H7 (cell line): Measurements from ENCODE around the gene SAMD10. TPM values are rescaled to one million over a fixed set of nuclear protein-coding genes. Genes with fewer than 3 reads are reported as not detected.
A peak's percentile ranks its signal among the peaks of the same experiment; 100 is the strongest.

Experiments used
- DNase-seq: peaks from one replicate; pipeline ENCODE4 v3.0.0; 2012
- H3K27me3 ChIP-seq: 2 replicates; pipeline ENCODE4 v1.6.0; 2011; ENCODE audit warnings: mild to moderate bottlenecking, low read length; ENCODE audit not compliant: control insufficient read depth, insufficient read depth
- H3K36me3 ChIP-seq: replicated peaks from 2 replicates; pipeline ENCODE4 v1.5.1; 2011; ENCODE audit warnings: low read length; ENCODE audit not compliant: control insufficient read depth, insufficient read depth
- H3K4me3 ChIP-seq: 2 replicates; pipeline ENCODE4 v1.5.1; 2011; ENCODE audit warnings: low read depth, mild to moderate bottlenecking, control low read depth, low read length, moderate library complexity; ENCODE audit not compliant: insufficient read depth
- total RNA-seq: library from RNA; depleted of rRNA; stranded (reverse); fragments of >200 nt; shearing (Covaris generic); gene quantifications from 2 replicates; pipeline ENCODE4 v1.2.3, GENCODE V29; 2014

SAMD10 gene
- total RNA-seq, 1 experiment from 2014 or later = 3.8 TPM

- peaks cover 12% of the 10 kb centered on the region for H3K36me3 ChIP-seq
- H3K27me3 ChIP-seq = no peaks in the 10 kb centered on the region
- H3K4me3 ChIP-seq = no peak overlapping the region
- DNase-seq = no peak
Observed at GRCh38 chr20:63946986-63947637, 32.3 kb downstream of the SAMD10 start.

GRCh38 chr20:63945921-63946920 lies 33.2 kb downstream of the SAMD10 start:
- peaks cover 12% of the 10 kb centered on the region for H3K36me3 ChIP-seq

GRCh38 chr20:63945031-63945658 lies 34.3 kb downstream of the SAMD10 start:
- H3K36me3 ChIP-seq = peaks cover 12% of the 10 kb centered on the region

More at GRCh38 chr20:63945921-63946920, 33.2 kb downstream of the SAMD10 start:
- H3K27me3 ChIP-seq = no peaks in the 10 kb centered on the region
- no peak for DNase-seq
- no peak overlapping the region for H3K4me3 ChIP-seq

GRCh38 chr20:63944078-63944941 lies 35.1 kb downstream of the SAMD10 start:
- DNase-seq = no peak
- no peak overlapping the region for H3K4me3 ChIP-seq
- H3K36me3 ChIP-seq = peaks cover 12% of the 10 kb centered on the region
- H3K27me3 ChIP-seq = no peaks in the 10 kb centered on the region

More at GRCh38 chr20:63945031-63945658, 34.3 kb downstream of the SAMD10 start:
- Histone ChIP-seq H3K27me3 (no peaks in the 10 kb centered on the region), H3K4me3 (no peak overlapping the region)
- no peak for DNase-seq

- DNase-seq = no peak
- no peaks in the 10 kb centered on the region for H3K27me3 ChIP-seq
- no peak overlapping the region for H3K4me3 ChIP-seq
- H3K36me3 ChIP-seq = peaks cover 12% of the 10 kb centered on the region
Observed at GRCh38 chr20:63943808-63944077, 35.7 kb downstream of the SAMD10 start.

GRCh38 chr20:63942969-63943807 lies 36.3 kb downstream of the SAMD10 start:
- Histone ChIP-seq H3K4me3 (no peak overlapping the region), H3K27me3 (no peaks in the 10 kb centered on the region)

GRCh38 chr20:63942250-63942951 lies 37.0 kb downstream of the SAMD10 start:
- DNase-seq = peak; percentile 98
- H3K36me3 ChIP-seq = peaks cover 12% of the 10 kb centered on the region
- H3K4me3 ChIP-seq = peak overlapping the region; percentile 21
- no peaks in the 10 kb centered on the region for H3K27me3 ChIP-seq

More at GRCh38 chr20:63942969-63943807, 36.3 kb downstream of the SAMD10 start:
- peaks cover 12% of the 10 kb centered on the region for H3K36me3 ChIP-seq
- no peak for DNase-seq

- H3K4me3 ChIP-seq = peak overlapping the region; percentile 55
- H3K36me3 ChIP-seq = peaks cover 12% of the 10 kb centered on the region
- DNase-seq = peak; percentile 97
- H3K27me3 ChIP-seq = no peaks in the 10 kb centered on the region
Observed at GRCh38 chr20:63941282-63942081, 38.0 kb downstream of the SAMD10 start.

GRCh38 chr20:63940472-63941266 lies 38.8 kb downstream of the SAMD10 start:
- Histone ChIP-seq H3K36me3 (peaks cover 12% of the 10 kb centered on the region), H3K4me3 (peak overlapping the region; percentile 55), H3K27me3 (no peaks in the 10 kb centered on the region)
- no peak for DNase-seq

GRCh38 chr20:63940071-63940471 lies 39.4 kb downstream of the SAMD10 start:
- Histone ChIP-seq H3K4me3 (peak overlapping the region; percentile 55; the same call in 1 of the 2 replicates), H3K27me3 (no peaks in the 10 kb centered on the region), H3K36me3 (peaks cover 8% of the 10 kb centered on the region)
- no peak for DNase-seq

- Histone ChIP-seq H3K36me3 (peaks cover 7% of the 10 kb centered on the region), H3K4me3 (peak overlapping the region; percentile 72)
- DNase-seq = peak; percentile 84
Observed at GRCh38 chr20:63939061-63939935, 40.1 kb downstream of the SAMD10 start.

More at GRCh38 chr20:63939061-63939935, 40.1 kb downstream of the SAMD10 start:
- no peaks in the 10 kb centered on the region for H3K27me3 ChIP-seq
